Dedifferentiated amniotic fluid mesenchymal stem cell (primary cell): ENCODE results near the gene EDC3.
"Not testable (repeated sequence)": the region's sequence is repeated elsewhere in the genome, so short reads cannot be mapped to it uniquely, and the experiment has no call there.

Experiments used
- DNase-seq: peaks from one replicate; pipeline ENCODE4 v3.0.0-alpha.2; 2016; ENCODE audit errors: extremely low spot score

EDC3 gene

GRCh38 chr15:74695597-74696397, at the start of gene EDC3:
Gene EDC3 (minus strand): TSS chr15:74696024. CDS start chr15:74675124, 20,900 bp downstream.
- DNase-seq, result peak; percentile 88

GRCh38 chr15:74742422-74742821, 46.6 kb upstream of the EDC3 start:
- no peak for DNase-seq

- not testable (repeated sequence) for DNase-seq
Observed at GRCh38 chr15:74738239-74738638, 42.4 kb upstream of the EDC3 start.

- DNase-seq, result no peak
Observed at GRCh38 chr15:74735305-74735704, 39.5 kb upstream of the EDC3 start.

GRCh38 chr15:74733269-74733668, 37.4 kb upstream of the EDC3 start:
- no peak for DNase-seq

GRCh38 chr15:74732846-74733245, 37.0 kb upstream of the EDC3 start:
- DNase-seq, result no peak

- no peak for DNase-seq
Observed at GRCh38 chr15:74730619-74731316, 34.9 kb upstream of the EDC3 start.

- not testable (repeated sequence) for DNase-seq
Observed at GRCh38 chr15:74729372-74729771, 33.5 kb upstream of the EDC3 start.

GRCh38 chr15:74728699-74729098, 32.9 kb upstream of the EDC3 start:
- not testable (repeated sequence) for DNase-seq

GRCh38 chr15:74727727-74728126, 31.9 kb upstream of the EDC3 start:
- no peak for DNase-seq

- no peak for DNase-seq
Observed at GRCh38 chr15:74726774-74727164, 30.9 kb upstream of the EDC3 start.

GRCh38 chr15:74725845-74726773, 30.3 kb upstream of the EDC3 start:
- no peak for DNase-seq

- no peak for DNase-seq
Observed at GRCh38 chr15:74725225-74725774, 29.5 kb upstream of the EDC3 start, which contains the start of gene CYP1A1. Gene CYP1A1 (minus strand): TSS chr15:74725528. CDS start chr15:74723097, 2,431 bp downstream.

- DNase-seq, result no peak
Observed at GRCh38 chr15:74724570-74725224, 28.9 kb upstream of the EDC3 start.

GRCh38 chr15:74723754-74724334, 28.0 kb upstream of the EDC3 start:
- DNase-seq, result peak; percentile 58

- DNase-seq, result no peak
Observed at GRCh38 chr15:74723187-74723586, 27.4 kb upstream of the EDC3 start.

- no peak for DNase-seq
Observed at GRCh38 chr15:74722591-74722990, 26.8 kb upstream of the EDC3 start.

GRCh38 chr15:74716651-74717050, 20.8 kb upstream of the EDC3 start:
- DNase-seq, result no peak

- DNase-seq, result peak; percentile 8
Observed at GRCh38 chr15:74712311-74712710, 16.5 kb upstream of the EDC3 start.

- DNase-seq, result peak; percentile 13
Observed at GRCh38 chr15:74710319-74711094, 14.7 kb upstream of the EDC3 start.
